Panc1 (cell line): ENCODE results near the gene MAPT. TPM values are rescaled to one million over a fixed set of nuclear protein-coding genes. Genes with fewer than 3 reads are reported as not detected.

ENCODE experiments used
- ATAC-seq: fragments of 200-7000 bp; cut with Tn5 transposase; 2 replicates; pipeline ENCODE4 v1.9.1; 2020; ENCODE audit warnings: mild to moderate bottlenecking, moderate library complexity
- BruUV-seq: library from RNA; stranded (reverse); fragments of 400-500 nt; replicated peaks from 2 replicates; lab custom pipeline; 2021; lab: Mats Ljungman, UMichigan
- CTCF ChIA-PET: fragments of 300-600 bp; sonication (Branson Sonifier 250); formaldehyde crosslinking; loops from one replicate; lab custom pipeline; 2022; ENCODE audit warnings: antibody characterized with exemption; lab: Charles Lee
- POLR2A ChIA-PET: fragments of 300-600 bp; sonication (Branson Sonifier 250); formaldehyde crosslinking; loops from one replicate; lab custom pipeline; 2022; ENCODE audit warnings: antibody characterized with exemption; lab: Charles Lee
- DNase-seq: peaks from one replicate; pipeline ENCODE4 v3.0.0-alpha.2; 2010; ENCODE audit warnings: low read depth, low spot score
- H3K27ac ChIP-seq: 2 replicates; pipeline ENCODE4 v1.5.1; 2011; ENCODE audit warnings: mild to moderate bottlenecking, low read length, inconsistent platforms
- H3K27me3 ChIP-seq: fragments of 200-500 bp; sonication (Bioruptor generic); 2 replicates; pipeline ENCODE4 v1.6.0; 2014; ENCODE audit warnings: low read length, inconsistent platforms; ENCODE audit not compliant: control insufficient read depth, insufficient read depth
- H3K36me3 ChIP-seq: fragments of 200-500 bp; sonication (Bioruptor generic); 2 replicates; pipeline ENCODE4 v1.5.1; 2014; ENCODE audit warnings: inconsistent platforms, mild to moderate bottlenecking, low read length, moderate library complexity; ENCODE audit not compliant: control insufficient read depth, insufficient read depth
- H3K4me1 ChIP-seq: 2 replicates; pipeline ENCODE4 v1.5.1; 2011; ENCODE audit warnings: inconsistent platforms, mild to moderate bottlenecking, low read length, moderate library complexity; ENCODE audit not compliant: control insufficient read depth, insufficient read depth
- H3K4me3 ChIP-seq, 2 experiments: 2 replicates each; pipeline ENCODE4 v1.5.1; 2011 to 2012; ENCODE audit warnings: low read depth in 2 of 2, low read length in 2 of 2, mild to moderate bottlenecking in 2 of 2, inconsistent platforms in 1 of 2, moderate library complexity in 1 of 2
- H3K9me3 ChIP-seq: fragments of 200-500 bp; sonication (Bioruptor generic); 2 replicates; pipeline ENCODE4 v1.5.1; 2014; ENCODE audit warnings: low read depth, mild to moderate bottlenecking, inconsistent platforms, low read length, moderate library complexity; ENCODE audit not compliant: control insufficient read depth, insufficient read depth
- POLR2AphosphoS5 ChIP-seq: IDR thresholded peaks from 2 replicates; pipeline ENCODE4 v1.6.1; 2012; ENCODE audit warnings: mild to moderate bottlenecking, low read depth, low read length, moderate library complexity
- SIN3A ChIP-seq: IDR thresholded peaks from 2 replicates; pipeline ENCODE4 v1.6.1; 2012; ENCODE audit warnings: low read depth, mild to moderate bottlenecking, low read length, moderate library complexity, borderline replicate concordance; ENCODE audit not compliant: insufficient read depth
- TCF7L2 ChIP-seq: IDR thresholded peaks from 2 replicates; pipeline ENCODE4 v1.6.1; 2011; ENCODE audit warnings: mild to moderate bottlenecking, low read depth, low read length, inconsistent platforms
- in situ Hi-C: cut with HindIII; loops from 2 replicates; pipeline ENCODE4 v1.10.0; 2016; ENCODE audit warnings: low sequenced_read_pairs, low pct_unique_long_range_greater_than_20kb
- intact Hi-C: fragments of 100-400 bp; cut with micrococcal nuclease; formaldehyde crosslinking; loops from one replicate; pipeline ENCODE4 v1.10.0; 2022; ENCODE audit not compliant: unreplicated experiment
- total RNA-seq: library from RNA; stranded (reverse); gene quantifications from one replicate; pipeline ENCODE4 v1.2.1, GENCODE V29; 2021; ENCODE audit not compliant: unreplicated experiment
- TF ChIP-seq, protein P1 (sequence below), 2 experiments: IDR thresholded peaks; 2 replicates each; pipeline ENCODE4 v1.6.1; 2011 to 2012; ENCODE audit warnings: low read depth in 2 of 2, control low read depth in 1 of 2, low read length in 1 of 2, mild to moderate bottlenecking in 1 of 2, moderate library complexity in 1 of 2; ENCODE audit not compliant: insufficient read depth in 1 of 2
- TF ChIP-seq, protein P2 (sequence below): fragments of 450-650 bp; IDR thresholded peaks from 2 replicates; pipeline ENCODE4 v1.5.1; 2017; ENCODE audit warnings: mild to moderate bottlenecking

MAPT gene
- total RNA-seq, 1 experiment from 2014 or later: 0.59 TPM

DNA sequence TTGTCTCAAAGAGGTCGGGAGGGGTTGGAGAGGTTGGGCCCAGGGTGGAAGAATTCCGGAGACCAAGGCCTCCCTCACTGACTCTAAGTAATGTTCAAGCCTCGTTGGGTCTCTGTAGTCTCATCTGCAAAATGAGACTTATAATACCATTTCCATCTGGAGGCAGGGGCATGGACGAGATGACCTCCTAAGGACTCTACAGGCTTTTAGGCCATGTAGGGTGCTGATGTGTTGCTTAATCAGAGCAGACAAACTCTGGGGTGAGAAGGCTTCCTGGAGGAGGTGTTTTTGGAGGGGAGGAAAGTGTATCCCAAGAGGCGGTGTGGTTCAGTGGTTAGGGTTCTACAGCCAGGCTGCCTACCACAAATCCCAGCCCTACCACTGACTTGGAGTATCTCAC, 46.6 kb upstream of the MAPT start:
- intact Hi-C loops (no loop called here), in situ Hi-C loops (no loop called here)
- H3K9me3 ChIP-seq: no peaks in the 10 kb centered on the region
- no peaks in the 10 kb centered on the region for H3K4me1 ChIP-seq
- TF ChIP-seq, protein P1, sequence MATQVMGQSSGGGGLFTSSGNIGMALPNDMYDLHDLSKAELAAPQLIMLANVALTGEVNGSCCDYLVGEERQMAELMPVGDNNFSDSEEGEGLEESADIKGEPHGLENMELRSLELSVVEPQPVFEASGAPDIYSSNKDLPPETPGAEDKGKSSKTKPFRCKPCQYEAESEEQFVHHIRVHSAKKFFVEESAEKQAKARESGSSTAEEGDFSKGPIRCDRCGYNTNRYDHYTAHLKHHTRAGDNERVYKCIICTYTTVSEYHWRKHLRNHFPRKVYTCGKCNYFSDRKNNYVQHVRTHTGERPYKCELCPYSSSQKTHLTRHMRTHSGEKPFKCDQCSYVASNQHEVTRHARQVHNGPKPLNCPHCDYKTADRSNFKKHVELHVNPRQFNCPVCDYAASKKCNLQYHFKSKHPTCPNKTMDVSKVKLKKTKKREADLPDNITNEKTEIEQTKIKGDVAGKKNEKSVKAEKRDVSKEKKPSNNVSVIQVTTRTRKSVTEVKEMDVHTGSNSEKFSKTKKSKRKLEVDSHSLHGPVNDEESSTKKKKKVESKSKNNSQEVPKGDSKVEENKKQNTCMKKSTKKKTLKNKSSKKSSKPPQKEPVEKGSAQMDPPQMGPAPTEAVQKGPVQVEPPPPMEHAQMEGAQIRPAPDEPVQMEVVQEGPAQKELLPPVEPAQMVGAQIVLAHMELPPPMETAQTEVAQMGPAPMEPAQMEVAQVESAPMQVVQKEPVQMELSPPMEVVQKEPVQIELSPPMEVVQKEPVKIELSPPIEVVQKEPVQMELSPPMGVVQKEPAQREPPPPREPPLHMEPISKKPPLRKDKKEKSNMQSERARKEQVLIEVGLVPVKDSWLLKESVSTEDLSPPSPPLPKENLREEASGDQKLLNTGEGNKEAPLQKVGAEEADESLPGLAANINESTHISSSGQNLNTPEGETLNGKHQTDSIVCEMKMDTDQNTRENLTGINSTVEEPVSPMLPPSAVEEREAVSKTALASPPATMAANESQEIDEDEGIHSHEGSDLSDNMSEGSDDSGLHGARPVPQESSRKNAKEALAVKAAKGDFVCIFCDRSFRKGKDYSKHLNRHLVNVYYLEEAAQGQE (IDR thresholded peaks at IDR 0.05; ENCODE audit: insufficient read depth in 1 of 2, low read depth in 2 of 2, low read length in 1 of 2): no peak
- TF ChIP-seq TCF7L2 (no peak), POLR2AphosphoS5 (no peak), SIN3A (no peak)
- TF ChIP-seq, protein P2, sequence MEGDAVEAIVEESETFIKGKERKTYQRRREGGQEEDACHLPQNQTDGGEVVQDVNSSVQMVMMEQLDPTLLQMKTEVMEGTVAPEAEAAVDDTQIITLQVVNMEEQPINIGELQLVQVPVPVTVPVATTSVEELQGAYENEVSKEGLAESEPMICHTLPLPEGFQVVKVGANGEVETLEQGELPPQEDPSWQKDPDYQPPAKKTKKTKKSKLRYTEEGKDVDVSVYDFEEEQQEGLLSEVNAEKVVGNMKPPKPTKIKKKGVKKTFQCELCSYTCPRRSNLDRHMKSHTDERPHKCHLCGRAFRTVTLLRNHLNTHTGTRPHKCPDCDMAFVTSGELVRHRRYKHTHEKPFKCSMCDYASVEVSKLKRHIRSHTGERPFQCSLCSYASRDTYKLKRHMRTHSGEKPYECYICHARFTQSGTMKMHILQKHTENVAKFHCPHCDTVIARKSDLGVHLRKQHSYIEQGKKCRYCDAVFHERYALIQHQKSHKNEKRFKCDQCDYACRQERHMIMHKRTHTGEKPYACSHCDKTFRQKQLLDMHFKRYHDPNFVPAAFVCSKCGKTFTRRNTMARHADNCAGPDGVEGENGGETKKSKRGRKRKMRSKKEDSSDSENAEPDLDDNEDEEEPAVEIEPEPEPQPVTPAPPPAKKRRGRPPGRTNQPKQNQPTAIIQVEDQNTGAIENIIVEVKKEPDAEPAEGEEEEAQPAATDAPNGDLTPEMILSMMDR: no peak
- H3K4me3 ChIP-seq: no peak overlapping the region
- H3K36me3 ChIP-seq: no peaks in the 10 kb centered on the region
- no peaks in the 10 kb centered on the region for H3K27me3 ChIP-seq
- POLR2A ChIA-PET: no interaction called here
- BruUV-seq: no TSS peak
- no peak for ATAC-seq
- no peak overlapping the region for H3K27ac ChIP-seq
- DNase-seq: no peak
- CTCF ChIA-PET: interaction anchor here (1.5 kb wide), 1 partner anchor 208 kb away, joined by 5 read pairs; no protein-coding TSS in a partner anchor

DNA sequence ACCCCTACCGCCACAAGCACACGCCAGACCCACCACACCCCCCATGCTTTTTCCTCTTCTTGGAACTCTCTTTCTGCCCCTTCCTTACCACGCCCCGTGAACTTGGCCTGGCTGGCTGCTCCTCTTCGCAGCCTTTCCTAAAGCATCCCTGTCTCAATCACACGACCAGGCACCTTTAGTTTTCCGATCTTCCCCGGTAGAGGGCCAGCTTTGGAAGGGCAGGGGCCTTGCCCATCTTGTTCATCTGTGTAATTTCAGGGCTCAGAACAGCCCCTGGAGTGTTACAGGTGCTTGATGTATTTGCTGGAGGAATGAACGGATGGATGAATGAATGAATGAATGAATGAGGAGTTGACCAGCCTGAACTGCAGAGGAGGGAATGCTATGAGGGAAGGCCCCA, 45.9 kb upstream of the MAPT start:
- no peak for ATAC-seq
- no peak overlapping the region for H3K27ac ChIP-seq
- no peak overlapping the region for H3K4me3 ChIP-seq
- TF ChIP-seq POLR2AphosphoS5 (no peak), SIN3A (no peak), TCF7L2 (no peak)
- TF ChIP-seq, protein P1 (IDR thresholded peaks at IDR 0.05; ENCODE audit: insufficient read depth in 1 of 2, low read depth in 2 of 2, low read length in 1 of 2): no peak
- TF ChIP-seq, protein P2: no peak
- no peaks in the 10 kb centered on the region for H3K9me3 ChIP-seq
- BruUV-seq: no TSS peak
- DNase-seq: no peak
- ChIA-PET CTCF (interaction anchor here (1.5 kb wide), 1 partner anchor 208 kb away, joined by 5 read pairs; no protein-coding TSS in a partner anchor), POLR2A (no interaction called here)
- H3K27me3 ChIP-seq: no peaks in the 10 kb centered on the region
- H3K36me3 ChIP-seq: no peaks in the 10 kb centered on the region
- H3K4me1 ChIP-seq: no peaks in the 10 kb centered on the region
- in situ Hi-C loops: no loop called here
- intact Hi-C loops: no loop called here
